HEK293T (cell line): ENCODE results near the gene CNPPD1.

ENCODE experiments used
- BHLHE40 ChIP-seq: fragments of 450-650 bp; IDR thresholded peaks from 2 replicates; pipeline ENCODE4 v1.6.1; 2016; ENCODE audit warnings: mild to moderate bottlenecking, moderate library complexity, borderline replicate concordance
- CTBP1 ChIP-seq: fragments of 450-650 bp; IDR thresholded peaks from 2 replicates; pipeline ENCODE4 v1.6.1; 2016; ENCODE audit warnings: borderline replicate concordance
- FOXA1 ChIP-seq: fragments of 450-650 bp; IDR thresholded peaks from 2 replicates; pipeline ENCODE4 v1.6.1; 2016; ENCODE audit warnings: mild to moderate bottlenecking
- FOXK2 ChIP-seq: fragments of 450-650 bp; IDR thresholded peaks from 2 replicates; pipeline ENCODE4 v1.6.1; 2016; ENCODE audit warnings: mild to moderate bottlenecking
- FOXM1 ChIP-seq: fragments of 450-650 bp; IDR thresholded peaks from 2 replicates; pipeline ENCODE4 v1.6.1; 2017; ENCODE audit warnings: mild to moderate bottlenecking, borderline replicate concordance
- L3MBTL2 ChIP-seq: fragments of 450-650 bp; conservative IDR thresholded peaks from 2 replicates; pipeline ENCODE4 v1.6.1; 2016; ENCODE audit warnings: mild to moderate bottlenecking
- SP1 ChIP-seq: fragments of 450-650 bp; IDR thresholded peaks from 2 replicates; pipeline ENCODE4 v1.6.1; 2017
- SUZ12 ChIP-seq: fragments of 450-650 bp; IDR thresholded peaks from 2 replicates; pipeline ENCODE4 v1.6.1; 2016; ENCODE audit warnings: mild to moderate bottlenecking
- TARDBP ChIP-seq: fragments of 450-650 bp; IDR thresholded peaks from 2 replicates; pipeline ENCODE4 v1.6.1; 2016
- ZNF384 ChIP-seq: fragments of 450-650 bp; IDR thresholded peaks from 2 replicates; pipeline ENCODE4 v1.6.1; 2016

- TF ChIP-seq FOXM1 (no peak), FOXA1 (no peak), L3MBTL2 (no peak), ZNF384 (no peak), BHLHE40 (no peak), FOXK2 (no peak), SUZ12 (no peak), CTBP1 (no peak), TARDBP (no peak), SP1 (no peak)
Observed at GRCh38 chr2:219155054-219155644, 21.6 kb downstream of the CNPPD1 start.
